Activated CD4-positive, alpha-beta T cell treated with anti-CD3 and anti-CD28 coated beads for 48 hours (primary cell): ENCODE data around the gene TMEM95.
"Not testable (repeated sequence)": the region's sequence is repeated elsewhere in the genome, so short reads cannot be mapped to it uniquely, and the experiment has no call there.

Experiments
- DNase-seq: peaks from one replicate; pipeline ENCODE4 v3.0.0-alpha.2; 2020

TMEM95 gene

DNA sequence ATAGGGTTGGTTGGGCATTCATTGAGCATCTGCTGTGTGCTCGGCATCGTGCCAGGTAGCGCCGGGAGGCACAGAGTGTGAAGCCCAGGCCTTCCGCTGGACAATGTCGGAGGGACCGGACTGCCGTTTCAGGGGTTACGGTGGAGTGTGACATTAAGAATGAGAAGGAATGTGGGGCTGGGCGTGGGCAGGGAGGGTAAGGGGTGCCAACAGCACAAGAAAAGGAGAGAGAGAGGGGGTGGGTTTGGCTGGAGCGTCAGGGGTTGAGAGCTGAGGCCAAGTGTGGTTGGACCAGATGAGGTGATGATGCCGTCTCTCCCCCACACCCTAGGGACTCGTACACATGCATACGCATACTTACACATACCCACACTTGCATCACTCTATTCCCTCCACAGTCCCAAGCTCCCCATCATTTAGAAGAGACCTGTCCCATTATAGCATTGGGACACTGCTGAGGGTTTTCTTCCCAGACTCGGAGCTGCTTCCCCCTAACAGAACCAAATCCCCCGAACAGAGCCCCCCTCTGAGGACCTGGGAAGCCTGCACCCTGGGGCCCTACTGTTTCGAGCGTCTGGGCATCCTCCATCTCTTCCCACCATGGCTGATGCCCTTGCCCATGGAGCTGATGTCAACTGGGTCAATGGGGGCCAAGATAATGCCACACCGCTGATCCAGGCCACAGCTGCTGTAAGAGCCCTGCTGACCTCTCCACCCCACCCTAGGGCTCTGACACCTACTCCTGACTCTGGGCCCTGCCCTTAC lies 6.3 kb upstream of the TMEM95 start:
- DNase-seq, result no peak

DNA sequence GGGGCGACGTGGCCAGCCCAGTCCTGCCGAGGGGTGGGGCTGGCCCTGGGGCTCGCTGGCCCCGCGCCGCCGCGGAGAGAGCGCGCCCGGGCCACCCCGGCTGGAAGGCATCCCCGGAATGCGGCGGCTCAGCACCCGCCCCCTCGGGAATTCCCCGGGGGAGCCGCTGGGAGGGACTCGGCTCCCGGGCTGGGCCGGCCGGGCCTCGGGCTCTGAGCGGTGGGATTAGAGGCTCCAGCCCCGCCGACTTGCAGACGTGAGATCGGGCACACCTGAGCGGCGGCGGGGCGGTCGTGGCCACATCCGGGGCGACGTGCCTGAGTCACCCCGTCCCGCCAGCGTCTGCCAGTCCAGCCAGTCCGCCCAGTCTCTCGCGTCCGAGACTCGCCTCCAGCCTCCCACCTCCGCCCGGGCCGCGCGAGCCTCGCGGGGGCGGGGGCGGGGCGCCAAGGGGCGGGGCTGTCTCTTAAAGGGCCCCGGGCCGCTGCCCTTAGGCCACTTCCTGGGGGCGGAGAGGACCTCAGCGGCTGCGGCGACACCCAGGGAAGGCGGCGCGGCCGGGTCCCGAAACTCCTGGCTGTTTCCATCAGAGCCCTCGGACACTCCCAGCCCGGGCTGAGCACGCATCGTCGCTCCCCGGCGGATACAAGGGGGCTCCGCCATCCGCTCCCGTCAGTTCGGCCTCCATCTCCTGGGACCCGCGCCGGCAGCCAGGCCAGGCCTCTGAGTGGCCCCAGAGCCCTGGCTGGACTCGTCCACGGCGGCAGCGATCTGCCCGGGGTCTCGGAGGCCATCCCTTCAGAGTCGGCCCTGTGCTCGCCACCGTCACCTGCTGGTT lies 3.1 kb upstream of the TMEM95 start, which contains the start of gene KCTD11:
KCTD11 (plus strand) TSS at position 498 of the 838 bp plus-strand sequence.
- DNase-seq, result peak; percentile 80

DNA sequence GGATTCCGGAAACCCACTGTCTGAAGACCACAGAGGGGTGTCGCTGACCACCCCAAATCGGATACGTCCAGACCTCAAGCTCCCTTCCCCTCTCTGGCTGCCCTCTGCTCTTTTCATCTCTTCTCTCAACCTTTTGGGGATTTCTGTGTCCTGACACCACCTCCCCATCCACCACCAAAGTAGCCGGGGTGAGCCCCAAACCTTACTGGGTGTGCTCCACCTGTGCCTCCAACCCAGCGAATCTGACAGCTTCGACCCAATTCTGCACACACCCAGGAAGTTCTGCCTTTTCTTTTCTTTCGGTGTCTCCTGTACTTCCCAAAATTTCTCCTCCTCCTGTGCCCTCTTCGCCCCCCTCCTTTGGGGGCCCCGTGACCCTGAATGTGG lies 2.5 kb upstream of the TMEM95 start:
- DNase-seq, result no peak

DNA sequence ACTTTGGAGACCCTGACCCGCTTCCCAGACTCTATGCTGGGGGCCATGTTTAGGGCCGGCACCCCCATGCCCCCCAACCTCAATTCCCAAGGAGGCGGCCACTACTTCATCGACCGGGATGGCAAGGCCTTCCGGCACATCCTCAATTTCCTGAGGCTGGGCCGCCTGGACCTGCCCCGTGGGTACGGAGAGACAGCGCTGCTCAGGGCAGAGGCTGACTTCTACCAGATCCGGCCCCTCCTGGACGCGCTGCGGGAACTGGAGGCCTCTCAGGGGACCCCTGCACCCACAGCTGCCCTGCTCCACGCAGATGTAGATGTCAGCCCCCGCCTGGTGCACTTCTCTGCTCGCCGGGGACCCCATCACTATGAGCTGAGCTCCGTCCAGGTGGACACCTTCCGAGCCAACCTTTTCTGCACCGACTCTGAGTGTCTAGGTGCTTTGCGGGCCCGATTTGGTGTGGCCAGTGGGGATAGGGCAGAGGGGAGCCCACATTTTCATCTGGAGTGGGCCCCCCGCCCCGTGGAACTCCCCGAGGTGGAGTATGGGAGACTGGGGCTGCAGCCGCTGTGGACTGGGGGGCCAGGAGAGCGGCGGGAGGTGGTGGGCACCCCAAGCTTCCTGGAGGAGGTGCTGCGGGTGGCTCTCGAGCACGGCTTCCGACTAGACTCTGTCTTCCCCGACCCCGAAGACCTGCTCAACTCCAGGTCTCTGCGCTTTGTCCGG lies 1.9 kb upstream of the TMEM95 start:
- DNase-seq, result no peak

DNA sequence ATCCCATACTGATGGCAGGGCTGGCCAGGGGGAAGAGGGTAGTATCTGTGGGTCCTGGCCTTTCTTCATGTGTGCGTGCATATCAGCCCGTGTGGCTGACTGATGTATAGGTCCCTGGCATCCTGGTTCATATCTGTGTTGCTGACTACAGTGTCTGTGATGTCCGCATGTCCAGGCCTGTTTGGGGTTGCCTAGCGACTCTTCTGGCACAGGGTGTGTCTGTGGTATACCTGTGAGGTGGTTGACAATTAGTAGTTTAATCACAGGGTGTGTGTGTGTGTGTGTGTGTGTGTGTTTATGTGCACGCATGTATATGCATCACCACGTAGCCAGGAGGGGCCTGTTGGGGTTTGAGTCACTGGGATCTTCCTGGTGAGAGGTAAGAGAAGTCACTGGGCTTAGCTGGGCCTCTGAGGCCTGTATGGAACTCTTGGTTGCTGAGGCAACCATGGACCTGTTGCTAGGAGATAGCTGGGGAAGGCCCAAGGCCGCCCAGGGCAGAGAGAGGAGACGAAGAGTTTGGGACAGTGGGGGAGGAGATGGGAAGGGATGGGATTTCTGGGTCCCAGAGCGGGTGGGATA lies 603 bp upstream of the TMEM95 start:
- peak; percentile 55 for DNase-seq

DNA sequence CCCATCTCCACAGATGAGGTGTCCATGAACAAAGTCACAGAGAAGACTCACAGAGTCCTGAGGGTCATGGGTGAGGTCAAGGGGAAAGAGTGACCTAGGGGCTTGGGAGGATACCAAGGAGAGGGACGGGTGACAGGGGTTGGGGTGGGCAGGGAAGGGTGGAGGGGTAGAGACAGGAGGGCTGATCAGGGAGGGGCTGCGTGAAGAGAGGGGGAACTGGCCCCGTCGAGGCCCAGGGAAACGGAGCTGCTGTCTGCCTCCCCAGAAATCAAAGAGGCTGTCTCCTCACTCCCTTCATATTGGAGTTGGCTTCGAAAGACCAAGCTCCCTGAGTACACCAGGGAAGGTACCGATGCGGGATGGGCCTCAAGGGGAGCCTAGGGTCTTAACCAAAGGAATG lies 617 bp downstream of the TMEM95 start:
- DNase-seq, result no peak

DNA sequence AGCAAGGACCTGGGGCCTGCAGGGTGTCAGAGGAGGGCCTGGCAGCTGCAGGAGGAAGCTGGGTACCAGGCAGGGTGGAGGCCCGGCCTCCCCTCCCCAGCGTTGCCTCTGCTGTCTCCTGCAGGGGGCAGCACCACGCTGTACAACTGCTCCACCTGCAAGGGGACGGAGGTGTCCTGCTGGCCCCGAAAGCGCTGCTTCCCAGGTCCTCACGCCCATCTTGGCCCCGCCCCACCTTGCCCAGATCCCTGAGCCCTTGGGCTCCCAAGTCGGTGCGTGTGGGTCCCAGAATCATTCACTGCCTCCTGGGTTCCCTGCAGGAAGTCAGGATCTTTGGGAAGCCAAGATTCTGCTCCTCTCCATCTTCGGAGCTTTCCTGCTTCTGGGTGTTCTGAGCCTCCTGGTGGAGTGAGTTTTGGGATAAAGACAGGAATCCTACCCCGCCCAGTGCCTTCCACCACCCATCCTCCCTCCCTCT lies 1.2 kb downstream of the TMEM95 start:
- peak; percentile 92 for DNase-seq

DNA sequence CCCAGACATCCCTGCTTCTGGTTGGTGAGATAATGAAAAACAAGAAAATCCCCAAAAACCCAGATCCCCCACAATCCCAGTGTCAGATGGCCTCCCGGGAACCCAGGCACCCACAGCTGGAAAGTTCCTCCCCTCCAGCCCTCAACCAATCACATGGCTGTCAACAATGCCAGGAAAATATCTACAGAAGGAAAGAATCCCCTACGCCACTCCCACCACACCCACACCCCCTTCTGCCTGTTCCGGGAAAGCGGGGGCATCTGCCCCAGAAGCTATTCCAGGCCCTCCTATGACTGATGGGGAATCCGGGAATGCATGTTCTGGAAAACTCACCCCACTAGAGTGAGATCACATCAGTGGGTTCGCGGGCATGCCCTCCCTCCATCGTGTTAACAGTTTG lies 1.8 kb downstream of the TMEM95 start:
- DNase-seq, result no peak

DNA sequence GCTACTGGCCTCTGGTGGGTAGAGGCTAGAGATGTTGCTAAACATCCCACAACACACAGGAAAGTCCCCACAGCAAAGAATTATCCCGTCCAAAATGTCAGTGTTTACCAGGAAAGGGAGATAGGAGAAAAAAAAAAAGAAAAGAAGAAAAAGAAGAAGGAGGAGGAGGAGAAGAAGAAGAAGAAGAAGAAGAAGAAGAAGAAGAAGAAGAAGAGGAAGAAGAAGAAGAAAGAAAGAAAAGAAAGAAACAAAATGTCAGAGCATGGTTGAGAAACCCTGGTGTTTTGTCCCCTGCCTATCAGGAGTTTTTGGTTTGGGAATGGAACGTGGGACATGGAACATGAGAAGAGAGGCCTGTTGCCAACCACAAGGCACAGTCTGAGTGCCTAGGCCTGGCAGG lies 2.4 kb downstream of the TMEM95 start:
- no peak for DNase-seq

DNA sequence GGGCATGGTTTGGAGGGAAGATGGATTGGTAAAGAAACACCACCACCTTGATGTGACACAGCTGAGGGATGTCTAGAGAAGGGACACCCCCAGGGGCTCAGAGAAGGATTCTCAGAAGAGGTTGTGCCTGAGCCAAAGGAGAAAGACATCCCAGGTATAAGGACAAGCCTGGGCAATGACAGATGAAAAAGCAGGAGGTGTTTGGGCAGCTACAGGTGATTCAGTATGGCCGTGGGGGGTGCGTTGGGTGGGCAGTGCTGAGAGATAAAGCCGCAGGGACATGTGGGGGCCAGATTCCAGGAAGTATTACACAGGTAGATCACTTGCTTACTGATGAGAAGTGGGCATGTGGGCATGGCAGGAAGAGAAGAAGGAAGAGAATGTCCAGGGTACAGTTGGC lies 7.0 kb downstream of the TMEM95 start:
- DNase-seq, result no peak

DNA sequence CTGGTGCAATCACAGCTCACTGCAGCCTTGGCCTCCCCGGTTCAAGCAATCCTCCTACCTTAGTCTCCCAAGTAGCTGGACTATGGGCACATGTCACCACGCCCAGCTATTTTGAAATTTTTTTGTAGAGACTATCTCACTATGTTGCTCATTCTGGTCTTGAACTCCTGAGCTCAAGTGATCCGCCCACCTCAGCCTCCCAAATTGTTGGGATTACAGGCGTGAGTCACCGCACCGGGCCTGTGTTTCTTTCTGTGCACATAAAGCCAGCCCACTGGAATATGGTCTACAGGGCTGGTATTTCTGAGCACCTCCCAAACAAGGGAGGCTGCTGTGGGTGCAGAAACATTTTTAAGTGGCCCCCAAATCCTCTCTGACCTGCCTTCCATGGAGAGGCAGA lies 8.4 kb downstream of the TMEM95 start:
- no peak for DNase-seq

DNA sequence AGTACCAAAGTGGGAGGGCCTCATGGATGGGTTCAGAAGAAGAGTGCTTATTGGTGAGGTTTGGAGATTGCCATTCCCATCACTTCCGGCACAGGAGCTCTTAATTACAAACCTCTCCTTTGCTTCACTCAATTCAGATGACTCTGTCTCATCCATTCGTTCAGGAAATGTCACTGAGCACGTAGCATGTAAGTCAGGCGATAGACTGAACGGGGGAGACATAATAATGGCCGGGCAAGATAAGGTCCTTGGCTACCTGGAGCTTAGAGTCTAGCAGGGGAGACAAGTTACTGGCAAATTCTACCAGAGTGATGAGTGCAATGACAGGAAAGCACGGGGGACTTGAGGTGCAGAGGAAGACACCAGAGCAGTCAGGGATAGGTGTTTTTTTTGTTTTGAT lies 11.0 kb downstream of the TMEM95 start:
- DNase-seq, result not testable (repeated sequence)

DNA sequence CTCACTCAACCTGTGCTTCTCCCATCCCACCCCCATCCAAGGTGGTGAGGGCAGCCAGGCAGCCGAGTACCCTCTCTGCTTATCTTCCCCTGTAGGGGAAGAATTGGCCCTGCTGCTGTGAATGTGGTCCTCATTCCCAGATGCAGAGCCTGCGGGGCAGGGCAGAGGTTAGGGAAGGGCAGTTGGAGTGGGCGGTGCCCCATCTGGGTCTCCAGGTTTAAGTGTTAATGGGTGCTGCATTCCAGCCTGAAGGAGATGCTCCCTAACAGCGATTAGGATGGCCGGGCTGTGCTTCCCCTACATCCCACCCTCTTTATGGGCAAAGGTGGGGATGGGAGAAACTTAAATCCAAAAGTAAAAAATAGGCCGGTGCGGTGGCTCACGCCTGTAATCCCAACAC lies 12.1 kb downstream of the TMEM95 start:
- DNase-seq, result no peak

DNA sequence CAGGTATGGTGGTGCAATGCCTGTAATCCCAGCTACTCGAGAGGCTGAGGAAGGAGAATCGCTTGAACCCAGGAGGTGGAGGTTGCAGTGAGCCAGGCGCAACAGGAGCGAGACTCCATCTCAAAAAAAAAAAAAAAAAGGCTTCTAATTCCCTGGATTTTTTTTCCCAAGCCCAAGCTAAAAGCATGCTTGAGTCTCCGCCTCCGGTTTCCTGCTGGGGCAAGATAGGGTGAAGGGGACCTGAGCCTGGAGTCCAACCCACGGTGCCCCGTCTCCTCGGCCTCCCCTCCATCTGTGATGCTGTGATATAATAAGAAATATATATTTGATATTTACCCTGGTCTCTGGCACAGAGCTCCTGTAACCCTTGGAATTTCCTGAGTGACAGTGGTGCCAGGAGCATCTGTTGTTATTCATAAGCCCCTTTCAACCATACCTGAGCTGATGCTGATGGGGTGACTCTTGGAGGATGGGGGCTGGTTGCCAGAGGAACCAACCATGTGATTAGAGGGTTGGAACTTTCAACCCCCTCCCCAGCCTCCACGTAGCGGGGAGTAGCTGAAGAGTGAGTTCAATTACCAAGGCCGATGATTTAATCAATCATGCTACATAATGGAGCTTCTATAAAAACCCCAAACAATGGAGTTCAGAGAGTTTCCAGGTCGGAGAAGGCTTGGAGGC lies 13.1 kb downstream of the TMEM95 start:
- DNase-seq, result no peak

DNA sequence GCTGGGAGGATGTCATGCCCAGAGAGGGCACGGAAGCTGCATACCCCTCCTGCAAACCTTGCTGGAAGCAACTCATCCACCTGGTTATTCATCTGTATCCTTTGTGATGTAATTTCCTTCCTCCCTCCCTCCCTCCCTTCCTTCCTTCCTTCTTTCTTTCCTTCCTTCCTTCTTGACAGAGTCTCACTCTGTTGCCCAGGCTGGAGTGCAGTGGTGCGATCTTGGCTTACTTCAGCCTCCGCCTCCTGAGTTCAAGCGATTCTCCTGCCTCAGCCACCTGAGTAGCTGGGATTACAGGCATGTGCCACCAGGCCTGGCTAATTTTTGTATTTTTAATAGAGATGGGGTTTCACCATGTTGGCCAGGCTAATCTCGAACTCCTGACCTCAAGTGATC lies 13.6 kb downstream of the TMEM95 start:
- not testable (repeated sequence) for DNase-seq

DNA sequence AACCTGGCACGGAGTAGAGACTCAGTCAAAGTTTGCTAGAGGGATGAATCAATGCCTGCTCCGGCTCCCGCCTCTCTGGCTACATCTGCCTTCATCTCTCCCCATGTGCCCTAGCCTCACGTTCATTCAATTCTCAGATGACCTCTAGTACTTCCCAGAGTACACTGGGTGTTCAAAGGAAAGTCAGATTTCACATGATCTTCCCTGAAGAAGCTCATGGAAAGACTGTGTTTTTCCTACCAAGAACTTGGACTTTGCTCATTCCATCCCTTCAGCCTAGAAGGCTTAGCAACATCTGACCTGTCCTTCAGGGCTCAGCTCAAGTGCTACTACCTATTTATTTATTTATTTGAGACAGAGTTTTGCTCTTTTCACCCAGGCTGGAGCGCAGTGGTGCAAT lies 14.9 kb downstream of the TMEM95 start:
- no peak for DNase-seq

DNA sequence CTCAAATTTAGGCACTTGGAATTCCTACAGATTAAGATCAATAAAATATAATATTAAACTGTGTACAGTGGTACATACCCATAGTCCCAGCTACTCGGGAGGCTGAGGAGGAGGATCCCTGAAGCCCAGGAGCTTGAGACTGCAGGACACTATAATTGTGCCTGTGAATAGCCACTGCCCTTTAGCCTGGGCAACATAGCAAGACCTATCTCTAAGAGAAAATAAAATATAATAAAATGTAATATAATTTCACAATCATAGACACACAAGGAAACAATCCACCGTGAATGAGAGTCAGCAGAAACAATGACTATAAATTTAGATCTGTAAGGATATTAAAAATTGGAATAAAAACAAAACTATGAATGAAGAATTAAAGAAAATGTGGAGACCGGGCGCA lies 15.9 kb downstream of the TMEM95 start:
- DNase-seq, result no peak

DNA sequence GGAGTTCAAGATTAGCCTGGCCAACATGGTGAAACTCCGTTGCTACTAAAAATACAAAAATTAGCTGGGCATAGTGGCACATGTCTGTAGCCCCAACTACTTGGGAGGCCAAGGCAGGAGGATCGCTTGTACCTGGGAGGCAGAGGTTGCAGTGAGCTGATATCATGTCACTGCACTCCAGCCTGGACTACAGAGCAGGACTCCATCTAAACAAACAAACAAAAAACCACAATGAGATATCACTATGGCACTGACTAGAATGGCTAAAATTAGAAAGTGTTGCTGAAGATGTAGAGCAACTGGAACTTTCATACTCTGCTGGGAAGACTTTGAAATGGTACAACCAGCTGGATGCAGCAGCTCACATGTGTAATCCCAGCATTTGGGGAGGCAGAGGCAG lies 19.4 kb downstream of the TMEM95 start:
- no peak for DNase-seq

DNA sequence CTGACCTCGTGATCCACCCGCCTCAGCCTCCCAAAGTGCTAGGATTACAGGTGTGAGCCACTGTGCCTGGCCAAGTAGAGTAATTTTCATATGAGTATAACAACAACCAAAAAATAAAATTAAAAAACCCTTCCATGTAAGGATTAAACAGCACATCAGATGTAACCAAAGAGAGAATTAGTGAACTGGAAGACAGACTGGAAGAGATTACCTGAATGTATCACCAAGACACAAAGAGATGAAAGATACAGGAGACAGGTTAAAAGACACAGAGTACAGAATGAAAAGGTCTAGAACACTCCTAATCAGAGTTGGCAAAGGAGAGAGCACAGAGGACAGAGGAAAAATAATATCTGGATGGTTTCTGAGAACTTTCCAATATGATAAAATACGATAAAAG lies 24.2 kb downstream of the TMEM95 start:
- no peak for DNase-seq

DNA sequence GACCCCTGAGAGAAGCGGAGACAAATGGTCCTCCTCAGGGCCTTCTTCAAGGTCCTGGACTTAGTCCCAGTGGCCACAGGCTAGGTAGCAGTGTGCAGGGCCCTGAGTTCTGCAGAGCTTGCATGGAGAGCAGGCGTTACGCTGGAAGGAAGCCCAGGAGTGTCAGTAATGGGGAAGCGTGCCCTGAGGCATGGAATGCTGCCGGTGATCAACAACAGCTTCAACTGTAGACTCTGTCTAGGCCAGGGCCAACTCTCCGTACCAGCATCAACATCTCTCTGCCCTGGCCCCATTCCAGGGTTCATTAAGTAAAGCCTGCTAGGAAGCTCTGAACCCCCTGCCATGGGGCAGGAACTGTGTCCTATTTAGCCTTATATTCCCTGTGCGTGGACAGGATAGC lies 25.4 kb downstream of the TMEM95 start:
- DNase-seq, result no peak

DNA sequence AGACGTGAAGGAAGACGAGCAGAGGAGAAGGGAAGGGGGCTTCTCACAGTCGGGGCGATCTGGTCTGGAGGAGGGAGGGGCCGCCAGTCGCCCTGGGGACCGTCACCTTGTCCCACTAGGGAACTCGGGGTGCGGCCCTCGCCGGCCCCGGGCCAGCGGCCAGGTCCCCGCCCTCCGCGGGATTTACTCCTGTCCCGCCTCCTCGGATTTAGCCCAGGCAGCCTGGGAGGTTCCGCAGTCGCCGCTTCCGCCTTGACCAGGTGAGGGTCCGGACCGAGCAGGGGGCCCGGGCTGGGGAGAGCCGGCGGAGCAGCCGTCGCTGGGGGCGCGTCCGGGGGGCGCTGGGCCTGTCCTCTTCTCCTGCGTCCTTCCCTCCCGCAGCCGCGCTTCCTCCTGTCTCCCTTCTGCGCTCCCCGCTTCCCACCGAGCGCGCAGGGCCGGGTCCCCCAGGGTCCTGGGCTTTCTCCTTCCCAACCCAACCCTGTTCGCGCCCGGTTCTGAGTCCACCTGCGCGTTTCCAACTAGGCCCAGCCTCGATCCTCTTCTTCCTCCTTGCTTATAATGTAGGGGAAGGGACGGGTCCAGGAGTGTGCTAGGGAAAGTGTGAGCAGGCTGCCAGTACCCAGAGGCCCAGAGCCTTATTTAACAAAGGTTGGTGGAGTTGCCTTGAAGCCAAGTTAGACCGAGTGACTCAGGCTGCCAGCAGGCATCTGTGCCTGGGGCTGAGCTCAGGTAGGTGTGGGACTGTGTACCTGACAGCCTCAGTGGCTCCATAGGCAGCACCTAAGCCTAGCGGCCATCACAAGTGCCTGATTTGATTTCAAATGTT lies 26.1 kb downstream of the TMEM95 start, which contains the start of gene TNK1:
TNK1 (plus strand) TSS at position 235 of the 829 bp plus-strand sequence. CDS start 1,838 bp downstream, outside the sequence.
- no peak for DNase-seq
